OCI-LY3 (cell line): Measurements from ENCODE around the gene FLRT1.

ENCODE experiments used
- H2AFZ ChIP-seq: fragments of 200-600, 300-600 bp; shearing (Covaris generic); 2 replicates; pipeline ENCODE4 v1.6.0; 2014; ENCODE audit warnings: antibody characterized with exemption, low read depth, low read length
- H3K27ac ChIP-seq: fragments of 200-600, 300-600 bp; sonication (generic); 2 replicates; pipeline ENCODE4 v1.5.1; 2014; ENCODE audit warnings: mild to moderate bottlenecking, low read length, moderate library complexity, mixed read lengths
- H3K27me3 ChIP-seq: fragments of 200-600, 300-600 bp; sonication (generic); 2 replicates; pipeline ENCODE4 v1.6.1; 2014; ENCODE audit warnings: low read depth, low read length, mixed read lengths
- H3K36me3 ChIP-seq: fragments of 200-600, 300-600 bp; sonication (generic); replicated peaks from 2 replicates; pipeline ENCODE3; 2014; ENCODE audit warnings: low read depth, low read length, mixed read lengths
- H3K4me1 ChIP-seq: fragments of 300-600, 200-600 bp; sonication (generic); 2 replicates; pipeline ENCODE4 v1.6.1; 2014; ENCODE audit warnings: low read length, mixed read lengths
- H3K4me2 ChIP-seq: fragments of 200-600, 300-600 bp; sonication (generic); 2 replicates; pipeline ENCODE4 v1.6.1; 2014; ENCODE audit warnings: low read length, mixed read lengths
- H3K4me3 ChIP-seq: fragments of 300-600, 200-600 bp; sonication (generic); 2 replicates; pipeline ENCODE4 v1.5.1; 2014; ENCODE audit warnings: antibody characterized with exemption, mild to moderate bottlenecking, low read length, moderate library complexity
- H3K79me2 ChIP-seq: fragments of 300-600, 200-600 bp; shearing (Covaris generic); 2 replicates; pipeline ENCODE4 v1.6.1; 2014; ENCODE audit warnings: mild to moderate bottlenecking, low read length, mixed read lengths
- H3K9ac ChIP-seq: fragments of 300-600, 200-600 bp; shearing (Covaris generic); 2 replicates; pipeline ENCODE4 v1.6.0; 2014; ENCODE audit warnings: mild to moderate bottlenecking, low read length, moderate library complexity
- H3K9me3 ChIP-seq: fragments of 200-600, 300-600 bp; shearing (Covaris generic); 2 replicates; pipeline ENCODE4 v1.6.1; 2014; ENCODE audit warnings: low read length, mixed read lengths; ENCODE audit not compliant: insufficient read depth
- H4K20me1 ChIP-seq: fragments of 200-600, 300-600 bp; sonication (generic); 2 replicates; pipeline ENCODE4 v1.6.1; 2016; ENCODE audit warnings: low read length, mixed read lengths; ENCODE audit not compliant: insufficient read depth
- CTCF ChIP-seq: fragments of 200-600, 300-600 bp; sonication (generic); IDR thresholded peaks from 2 replicates; pipeline ENCODE4 v1.5.1; 2014; ENCODE audit warnings: antibody characterized with exemption, low read length, low read depth
- EZH2phosphoT487 ChIP-seq: fragments of 200-600 bp; shearing (Covaris generic); IDR thresholded peaks from 2 replicates; pipeline ENCODE4 v1.6.1; 2018; ENCODE audit warnings: antibody characterized with exemption, mixed run types, low read depth

The FLRT1 gene

GRCh38 chr11:64021757-64022093, 14.0 kb upstream of the FLRT1 start:
- no peak overlapping the region for H3K4me3 ChIP-seq
- no peaks in the 10 kb centered on the region for H3K4me1 ChIP-seq
- no peak overlapping the region for H3K4me2 ChIP-seq
- H3K9ac ChIP-seq: no peak overlapping the region
- peaks cover 3% of the 10 kb centered on the region; the same call in 1 of the 2 replicates for H3K27me3 ChIP-seq
- TF ChIP-seq EZH2phosphoT487: no peak
- no peak for TF ChIP-seq CTCF
- H3K36me3 ChIP-seq: no peaks in the 10 kb centered on the region
- no peak overlapping the region for H2AFZ ChIP-seq
- H3K27ac ChIP-seq: no peak overlapping the region
- no peaks in the 10 kb centered on the region for H3K9me3 ChIP-seq
- H3K79me2 ChIP-seq: no peaks in the 10 kb centered on the region
- H4K20me1 ChIP-seq: 0 out of 2 replicates have a peak, but pooled peaks cover 3% of the 10 kb centered on the region

GRCh38 chr11:64022125-64022784, 13.5 kb upstream of the FLRT1 start:
- Histone ChIP-seq H3K27ac (no peak overlapping the region), H3K4me3 (no peak overlapping the region), H3K4me1 (no peaks in the 10 kb centered on the region), H3K36me3 (no peaks in the 10 kb centered on the region), H3K4me2 (no peak overlapping the region), H2AFZ (no peak overlapping the region), H3K27me3 (peaks cover 7% of the 10 kb centered on the region; the same call in 1 of the 2 replicates), H3K79me2 (no peaks in the 10 kb centered on the region), H3K9ac (no peak overlapping the region), H3K9me3 (no peaks in the 10 kb centered on the region), H4K20me1 (0 out of 2 replicates have a peak, but pooled peaks cover 3% of the 10 kb centered on the region)
- TF ChIP-seq EZH2phosphoT487 (no peak), CTCF (no peak)

GRCh38 chr11:64023712-64024710, 11.7 kb upstream of the FLRT1 start:
- Histone ChIP-seq H4K20me1 (0 out of 2 replicates have a peak, but pooled peaks cover 3% of the 10 kb centered on the region), H3K79me2 (no peaks in the 10 kb centered on the region), H3K36me3 (no peaks in the 10 kb centered on the region), H3K9me3 (no peaks in the 10 kb centered on the region), H3K4me2 (no peak overlapping the region), H3K4me1 (no peaks in the 10 kb centered on the region), H3K27ac (no peak overlapping the region), H3K27me3 (peaks cover 18% of the 10 kb centered on the region), H3K9ac (no peak overlapping the region), H2AFZ (no peak overlapping the region), H3K4me3 (no peak overlapping the region)
- TF ChIP-seq EZH2phosphoT487 (no peak), CTCF (no peak)

- Histone ChIP-seq H3K79me2 (no peaks in the 10 kb centered on the region), H3K36me3 (no peaks in the 10 kb centered on the region), H3K4me1 (no peaks in the 10 kb centered on the region), H2AFZ (no peak overlapping the region), H3K27ac (no peak overlapping the region), H4K20me1 (0 out of 2 replicates have a peak, but pooled peaks cover 3% of the 10 kb centered on the region), H3K27me3 (peaks cover 27% of the 10 kb centered on the region), H3K4me3 (no peak overlapping the region), H3K9ac (no peak overlapping the region), H3K4me2 (no peak overlapping the region), H3K9me3 (no peaks in the 10 kb centered on the region)
- no peak for TF ChIP-seq EZH2phosphoT487
- no peak for TF ChIP-seq CTCF
Observed at GRCh38 chr11:64025205-64025604, 10.5 kb upstream of the FLRT1 start.
